HG02981 (cell line): ENCODE data around the gene SLC12A7.
"Not testable (repeated sequence)": the region's sequence is repeated elsewhere in the genome, so short reads cannot be mapped to it uniquely, and the experiment has no call there.

Experiments used
- ATAC-seq: cut with Tn5 transposase; IDR thresholded peaks from one replicate; pipeline ENCODE4 v1.9.1; 2021; ENCODE audit warnings: mild to moderate bottlenecking, moderate library complexity; ENCODE audit not compliant: unreplicated experiment

SLC12A7 gene

DNA sequence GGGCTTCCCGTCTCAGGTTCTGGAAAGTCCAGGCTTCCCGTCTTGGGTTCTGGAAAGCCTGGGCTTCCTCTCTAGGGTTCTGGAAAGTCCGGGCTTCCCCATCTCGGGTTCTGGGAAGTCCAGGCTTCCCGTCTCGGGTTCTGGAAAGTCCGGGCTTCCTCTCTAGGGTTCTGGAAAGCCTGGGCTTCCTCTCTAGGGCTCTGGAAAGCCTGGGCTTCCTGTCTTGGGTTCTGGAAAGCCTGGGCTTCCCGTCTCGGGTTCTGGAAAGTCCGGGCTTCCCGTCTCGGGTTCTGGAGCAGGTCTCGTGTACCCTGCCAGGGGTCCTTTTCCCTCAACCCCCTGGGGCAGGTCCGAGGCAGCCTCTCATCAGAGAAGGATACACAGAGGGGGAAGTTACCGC is 28.8 kb downstream of the SLC12A7 start:
- ATAC-seq: not testable (repeated sequence)

DNA sequence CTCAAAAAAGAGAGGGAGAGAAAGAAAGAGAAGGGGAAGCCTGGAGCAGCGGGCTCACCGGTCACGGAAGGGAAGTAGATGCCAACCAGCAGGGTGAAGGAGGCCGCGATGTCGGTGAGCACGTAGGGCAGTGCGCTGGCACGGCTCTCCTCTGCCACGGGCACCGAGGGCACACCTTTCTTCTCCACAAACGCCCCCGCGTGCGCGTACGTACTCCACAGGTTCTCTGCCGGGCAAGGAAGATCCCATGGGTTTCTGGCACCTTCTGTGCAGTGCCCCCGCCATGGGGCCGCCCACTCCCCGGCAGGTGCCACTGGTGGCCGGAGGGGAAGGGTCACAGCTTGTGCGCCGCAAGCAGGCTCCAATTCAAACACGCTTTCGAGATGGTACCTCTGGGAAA is 30.3 kb downstream of the SLC12A7 start:
- no peak for ATAC-seq

GRCh38 chr5:1080432-1080831 is 31.4 kb downstream of the SLC12A7 start:
- ATAC-seq: no peak

DNA sequence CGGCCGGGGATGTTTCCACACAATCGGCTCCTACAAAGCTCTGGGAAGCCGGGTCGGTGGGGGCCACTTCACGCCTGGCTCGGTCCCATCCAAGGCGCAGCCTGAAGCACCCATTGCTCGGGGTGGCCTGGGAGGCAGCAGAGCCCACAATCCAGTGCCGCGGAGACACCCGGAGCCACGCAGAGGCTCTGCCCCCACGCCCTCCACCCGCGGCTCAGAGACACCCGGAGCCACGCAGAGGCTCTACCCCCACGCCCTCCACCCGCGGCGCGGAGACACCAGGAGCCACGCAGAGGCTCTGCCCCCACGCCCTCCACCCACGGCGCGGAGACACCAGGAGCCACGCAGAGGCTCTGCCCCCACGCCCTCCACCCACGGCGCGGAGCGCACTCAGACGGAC is 31.9 kb downstream of the SLC12A7 start:
- no peak for ATAC-seq

- ATAC-seq: no peak
Observed at GRCh38 chr5:1079486-1079885, 32.4 kb downstream of the SLC12A7 start.

DNA sequence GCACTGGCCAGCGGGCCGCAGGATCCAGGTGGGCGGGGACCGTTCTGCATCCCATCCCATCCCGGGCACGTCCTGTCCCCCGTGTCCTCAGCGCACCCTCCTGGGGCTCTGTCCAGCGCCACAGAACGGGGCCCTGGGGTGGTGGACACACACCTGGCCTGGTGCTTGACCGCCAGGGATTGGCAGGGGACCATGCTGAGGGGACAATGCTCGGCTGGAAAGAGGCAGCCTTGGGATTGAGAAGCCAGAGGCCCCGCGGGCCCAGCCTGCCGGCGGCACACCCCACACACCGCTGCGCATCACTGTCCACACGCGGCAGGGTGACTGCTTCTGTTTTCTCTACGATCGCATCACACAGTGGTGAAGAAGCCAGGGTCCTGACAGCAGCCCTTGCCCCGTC is 33.0 kb downstream of the SLC12A7 start:
- ATAC-seq: no peak

GRCh38 chr5:1078206-1078605 is 33.7 kb downstream of the SLC12A7 start:
- ATAC-seq: no peak

DNA sequence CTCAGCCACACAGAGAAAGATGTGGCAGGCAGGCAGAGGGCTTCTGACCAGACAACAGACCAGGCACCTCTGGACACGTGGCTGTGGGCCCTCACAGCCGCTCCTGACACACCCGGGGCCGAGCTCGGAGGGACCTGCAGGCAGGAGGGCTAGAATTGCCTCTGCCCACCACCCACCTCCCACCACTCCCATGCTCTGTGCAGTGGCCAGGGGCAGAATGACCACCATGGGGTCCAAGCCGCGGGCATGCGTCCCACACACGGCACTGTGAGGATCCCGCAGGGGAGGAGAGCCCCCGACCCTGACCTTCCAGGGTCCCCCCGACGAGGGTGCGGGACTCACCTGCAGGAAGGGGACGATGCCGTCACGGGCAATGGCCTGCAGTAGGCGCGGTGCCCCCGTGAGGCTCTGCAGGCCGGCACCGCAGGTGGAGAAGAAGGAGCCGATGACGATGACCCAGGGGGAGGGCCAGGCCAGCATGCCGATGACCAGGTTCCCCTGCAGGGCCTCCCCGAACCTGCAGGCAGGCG is 34.3 kb downstream of the SLC12A7 start:
- no peak for ATAC-seq

- ATAC-seq: no peak
Observed at GRCh38 chr5:1077026-1077425, 34.8 kb downstream of the SLC12A7 start.

DNA sequence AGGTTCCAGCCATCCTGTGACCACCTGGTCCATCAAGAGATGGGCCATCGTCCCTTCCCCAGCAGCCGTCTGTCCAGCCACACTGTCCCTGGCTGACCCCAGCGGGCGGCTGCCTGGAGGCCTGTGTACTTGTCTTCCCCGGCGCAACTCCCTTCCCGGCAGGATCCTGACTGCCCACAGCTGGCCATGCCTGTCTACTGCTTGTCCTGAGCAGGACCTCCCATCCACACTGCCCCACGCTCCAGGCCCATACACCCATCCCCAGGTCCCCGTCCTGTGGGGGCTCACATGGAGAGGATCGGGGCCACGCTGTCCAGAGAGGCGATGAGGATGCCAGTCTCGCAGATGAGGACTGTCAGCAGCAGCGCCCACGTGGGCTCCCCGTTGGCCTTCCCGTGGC is 35.5 kb downstream of the SLC12A7 start:
- no peak for ATAC-seq

- ATAC-seq: no peak
Observed at GRCh38 chr5:1075931-1076330, 35.9 kb downstream of the SLC12A7 start.

- ATAC-seq: no peak
Observed at GRCh38 chr5:1075555-1075881, 36.3 kb downstream of the SLC12A7 start.

DNA sequence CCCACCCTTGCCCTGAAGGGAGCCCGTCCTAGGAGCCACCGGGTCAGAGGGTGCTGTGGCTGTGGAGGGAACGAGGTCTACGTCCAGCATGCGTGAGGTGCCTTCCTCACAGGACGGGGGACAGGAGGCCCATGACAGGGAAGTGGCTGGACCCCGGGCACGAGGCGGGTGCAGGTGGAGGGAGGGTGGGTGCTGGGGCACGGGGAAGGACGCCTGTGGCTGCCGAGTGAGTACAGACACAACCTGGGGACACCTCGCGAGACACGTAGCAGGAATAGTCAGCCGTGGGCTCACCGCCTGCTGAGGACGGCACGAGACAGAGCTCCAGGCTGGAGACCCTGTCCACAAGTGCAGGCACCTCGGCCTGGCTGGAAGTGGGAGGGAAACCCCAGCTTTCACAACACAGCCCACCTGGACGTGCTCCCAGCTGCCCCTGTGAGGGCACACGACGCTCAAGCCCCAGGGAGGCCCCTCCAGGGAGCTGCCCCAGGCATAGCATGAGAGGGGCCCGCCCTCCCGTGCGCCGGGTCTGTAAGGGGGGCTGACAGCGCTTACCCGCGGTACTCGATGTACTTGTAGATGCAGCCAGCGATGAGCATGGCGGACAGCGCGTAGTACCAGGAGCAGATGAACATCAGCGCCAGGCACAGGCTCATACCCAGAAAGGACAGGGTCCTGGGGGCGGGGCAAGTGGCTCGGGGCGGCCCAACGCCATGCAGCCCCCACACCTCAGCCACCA is 36.9 kb downstream of the SLC12A7 start:
- no peak for ATAC-seq

DNA sequence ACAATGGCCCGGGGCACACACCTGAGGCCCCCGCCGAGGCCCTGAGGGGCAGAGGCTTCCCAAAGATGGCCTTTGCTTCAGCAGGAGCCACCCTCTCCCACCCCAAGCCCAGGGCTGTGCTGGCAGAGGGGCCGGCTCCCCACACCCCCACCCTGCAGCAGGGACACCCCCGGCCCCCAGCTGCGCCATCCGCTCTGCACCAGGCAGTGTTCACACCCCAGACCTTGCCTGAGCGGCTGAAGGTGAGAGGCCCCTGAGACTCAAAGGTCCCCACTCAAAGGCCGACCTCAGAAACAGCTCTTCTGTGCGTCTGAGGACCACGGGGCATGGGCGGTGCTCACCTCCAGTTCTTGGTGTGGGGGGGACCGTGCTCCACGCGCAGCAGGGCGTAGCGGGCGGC is 37.6 kb downstream of the SLC12A7 start:
- ATAC-seq: no peak

GRCh38 chr5:1073239-1074102 is 38.4 kb downstream of the SLC12A7 start:
- no peak for ATAC-seq

DNA sequence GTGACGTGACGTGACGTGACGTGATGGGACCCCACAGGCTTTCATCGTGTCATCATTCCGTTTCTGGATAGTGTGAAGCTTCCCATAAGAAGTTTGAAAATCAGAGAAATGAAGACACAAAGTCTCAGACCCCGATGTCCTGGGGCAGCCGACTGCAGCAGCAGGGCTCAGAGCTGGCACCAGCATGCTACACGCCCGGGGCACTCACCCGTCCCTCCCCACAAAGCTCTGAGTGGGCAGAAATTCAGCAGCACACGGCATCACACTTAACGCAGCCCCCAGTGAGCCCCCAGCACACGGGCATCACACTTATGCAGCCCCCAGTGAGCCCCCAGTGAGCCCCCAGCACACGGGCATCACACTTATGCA is 42.2 kb downstream of the SLC12A7 start:
- ATAC-seq: no peak

DNA sequence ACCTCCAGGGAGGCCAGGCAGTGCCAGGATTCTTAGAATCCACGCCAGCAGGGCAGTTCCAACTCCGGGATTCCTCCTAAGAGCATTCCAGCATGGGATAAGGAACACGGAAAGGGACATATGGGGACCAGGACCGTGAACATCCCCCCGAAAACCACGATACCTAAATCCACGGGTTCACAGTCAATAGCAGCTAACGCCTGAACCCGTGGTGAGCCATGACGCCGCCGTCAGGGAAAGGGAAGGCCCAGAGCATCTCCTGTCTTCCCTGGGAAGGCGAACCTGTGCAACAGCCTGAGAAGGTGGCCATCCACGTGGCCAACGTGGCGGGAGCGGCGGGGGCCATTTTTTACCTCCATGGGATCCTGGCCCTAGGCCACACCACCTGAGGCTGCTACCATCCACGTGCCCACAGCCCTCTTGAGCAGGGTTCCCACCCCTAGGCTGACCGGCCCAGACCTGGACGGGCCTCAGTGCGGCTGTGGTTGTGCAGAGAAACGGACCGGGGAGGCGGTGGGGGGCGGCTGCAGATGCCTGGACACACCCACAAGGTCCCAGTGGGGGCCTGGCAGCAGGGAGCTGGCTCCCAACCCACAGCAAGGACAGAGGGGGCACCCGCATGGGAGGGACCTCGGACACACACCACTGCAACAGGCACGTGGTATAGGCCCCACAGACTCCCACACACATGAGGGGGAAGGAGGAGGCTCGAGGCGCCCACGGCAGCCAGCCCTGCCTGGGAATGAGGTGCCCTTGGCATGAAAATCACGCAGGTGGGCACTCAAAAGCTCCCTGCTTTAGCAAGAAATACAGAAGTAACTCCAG is 42.8 kb downstream of the SLC12A7 start:
- no peak for ATAC-seq

DNA sequence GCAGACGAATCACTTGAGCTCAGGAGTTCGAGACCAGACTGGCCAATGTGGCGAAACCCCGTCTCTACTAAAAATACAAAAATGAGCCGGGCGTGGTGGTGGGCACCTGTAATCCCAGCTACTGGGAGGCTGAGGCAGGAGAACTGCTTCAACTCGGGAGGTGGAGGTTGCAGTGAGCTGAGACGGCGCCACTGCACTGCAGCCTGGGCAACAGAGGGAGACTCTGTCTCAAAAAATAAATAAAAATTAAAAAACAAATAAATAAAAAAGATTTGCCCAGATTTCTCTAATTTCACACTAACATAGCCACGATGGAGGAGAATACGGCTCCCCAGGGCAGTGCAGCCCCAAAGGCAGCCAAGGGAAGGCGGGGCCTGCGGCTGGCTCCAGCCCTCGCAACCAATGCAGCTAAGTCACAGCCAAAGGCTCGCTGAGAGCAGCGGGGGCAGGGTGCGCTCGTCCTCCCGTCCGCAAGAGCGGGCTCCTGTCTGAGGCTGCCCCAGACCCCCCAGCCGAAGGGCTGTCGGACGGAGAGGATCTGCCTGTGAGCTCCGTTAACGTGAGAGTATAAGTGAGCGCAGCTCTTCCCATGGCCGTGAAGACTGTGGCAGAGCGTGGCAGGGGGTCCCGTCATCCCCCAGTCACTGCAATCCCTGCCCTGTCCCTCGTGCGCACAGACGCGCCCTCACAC is 43.5 kb downstream of the SLC12A7 start:
- ATAC-seq: no peak

GRCh38 chr5:1067141-1068121 is 44.4 kb downstream of the SLC12A7 start:
- no peak for ATAC-seq

DNA sequence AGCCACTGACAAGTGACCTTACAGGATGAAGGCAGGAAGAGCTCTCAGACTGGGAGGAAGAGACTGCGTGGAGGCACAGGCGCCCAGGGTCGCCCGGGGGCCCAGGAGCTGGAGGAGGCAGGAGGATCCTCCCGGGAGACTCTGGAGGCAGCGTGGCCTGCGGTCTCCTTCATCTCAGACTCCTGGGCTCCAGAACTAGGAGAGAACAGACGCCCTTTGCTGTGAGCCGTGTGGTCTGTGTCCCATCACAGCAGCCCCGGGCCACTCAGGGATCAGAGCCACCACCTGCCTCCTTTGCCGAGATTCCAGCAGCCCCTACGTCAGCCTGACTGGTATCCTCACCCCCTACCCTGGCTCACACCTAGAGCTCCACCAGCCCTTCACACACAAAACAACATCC is 45.2 kb downstream of the SLC12A7 start:
- no peak for ATAC-seq
